Measurements from ENCODE around the gene FKBP5.

GRCh38 chr6:35663447-35664235 lies 25.1 kb downstream of the FKBP5 start:
- TF ChIP-seq CTCF (IDR thresholded peaks at IDR 0.05): no peak
- no peak for TF ChIP-seq POLR2A (IDR thresholded peaks at IDR 0.05)

Measured in adrenal gland (tissue), 5 donors.